Measurements from ENCODE around the gene IGF1R.

IGF1R gene

DNA sequence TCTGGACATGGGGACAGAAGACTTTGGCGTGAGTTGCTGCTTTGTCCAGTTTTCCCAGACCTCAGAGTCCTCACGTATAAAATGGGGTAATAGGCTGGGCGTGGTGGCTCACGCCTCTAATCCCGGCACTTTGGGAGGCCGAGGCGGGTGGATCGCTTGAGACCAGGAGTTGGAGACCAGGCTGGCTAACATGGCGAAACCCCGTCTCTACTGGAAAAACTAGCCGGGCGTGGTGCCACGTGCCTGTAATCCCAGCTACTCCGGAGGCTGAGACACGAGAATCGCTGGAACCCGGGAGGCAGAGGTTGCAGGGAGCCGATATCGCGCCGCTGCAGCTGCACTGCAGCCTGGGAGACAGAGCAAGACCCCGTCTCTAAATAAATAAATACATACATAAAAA lies 22.7 kb upstream of the IGF1R start:
- no peak for DNase-seq (ENCODE audit: low read depth, low spot score)
- TF ChIP-seq, protein P1, sequence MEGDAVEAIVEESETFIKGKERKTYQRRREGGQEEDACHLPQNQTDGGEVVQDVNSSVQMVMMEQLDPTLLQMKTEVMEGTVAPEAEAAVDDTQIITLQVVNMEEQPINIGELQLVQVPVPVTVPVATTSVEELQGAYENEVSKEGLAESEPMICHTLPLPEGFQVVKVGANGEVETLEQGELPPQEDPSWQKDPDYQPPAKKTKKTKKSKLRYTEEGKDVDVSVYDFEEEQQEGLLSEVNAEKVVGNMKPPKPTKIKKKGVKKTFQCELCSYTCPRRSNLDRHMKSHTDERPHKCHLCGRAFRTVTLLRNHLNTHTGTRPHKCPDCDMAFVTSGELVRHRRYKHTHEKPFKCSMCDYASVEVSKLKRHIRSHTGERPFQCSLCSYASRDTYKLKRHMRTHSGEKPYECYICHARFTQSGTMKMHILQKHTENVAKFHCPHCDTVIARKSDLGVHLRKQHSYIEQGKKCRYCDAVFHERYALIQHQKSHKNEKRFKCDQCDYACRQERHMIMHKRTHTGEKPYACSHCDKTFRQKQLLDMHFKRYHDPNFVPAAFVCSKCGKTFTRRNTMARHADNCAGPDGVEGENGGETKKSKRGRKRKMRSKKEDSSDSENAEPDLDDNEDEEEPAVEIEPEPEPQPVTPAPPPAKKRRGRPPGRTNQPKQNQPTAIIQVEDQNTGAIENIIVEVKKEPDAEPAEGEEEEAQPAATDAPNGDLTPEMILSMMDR (IDR thresholded peaks at IDR 0.05; ENCODE audit: low read depth, low read length): no peak
- H3K4me3 ChIP-seq (ENCODE audit: low read depth, low read length): no peak overlapping the region
- in situ Hi-C loops (cut with HindIII; ENCODE audit: low sequenced_read_pairs): no loop called here

DNA sequence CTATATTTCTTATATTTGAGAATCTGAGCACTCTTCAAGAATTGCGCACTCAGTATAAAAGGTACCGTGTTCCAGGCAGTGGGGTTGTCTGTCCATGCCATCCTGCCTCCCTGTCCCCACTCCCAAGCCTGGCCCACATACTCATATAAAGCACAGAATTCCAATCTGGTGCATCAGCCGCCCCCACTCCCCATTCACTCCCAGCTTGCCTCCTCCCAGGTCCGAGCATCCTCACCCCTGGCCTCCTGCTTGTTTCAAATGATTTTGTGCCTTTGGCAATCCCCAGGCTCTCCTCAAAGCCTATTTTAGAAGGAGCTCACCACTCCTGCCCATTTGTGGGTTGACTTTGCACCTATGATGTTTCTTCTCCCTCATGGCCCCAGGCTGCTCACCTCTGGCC lies 22.2 kb upstream of the IGF1R start:
- no peak overlapping the region for H3K4me3 ChIP-seq (ENCODE audit: low read depth, low read length)
- in situ Hi-C loops (cut with HindIII; ENCODE audit: low sequenced_read_pairs): no loop called here
- no peak for DNase-seq (ENCODE audit: low read depth, low spot score)
- TF ChIP-seq, protein P1 (IDR thresholded peaks at IDR 0.05; ENCODE audit: low read depth, low read length): no peak

DNA sequence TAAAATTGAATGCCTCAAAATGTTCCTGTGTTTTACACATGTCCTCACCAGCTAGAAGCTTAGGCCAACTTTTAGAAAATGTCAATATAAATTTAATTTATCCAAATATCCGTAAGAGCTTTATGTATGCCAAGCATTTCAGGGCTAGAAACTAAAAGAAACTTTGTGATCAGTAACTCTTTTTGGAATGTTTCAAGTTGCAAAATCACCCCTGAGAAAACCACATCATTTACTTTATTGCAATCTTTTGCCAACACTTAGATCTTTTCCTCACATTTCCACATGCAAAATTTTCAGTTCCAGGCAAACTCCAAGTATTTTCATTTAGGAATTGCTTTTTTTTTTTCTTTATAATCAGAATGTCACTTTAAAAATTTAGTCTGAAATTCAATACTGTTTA lies 20.1 kb upstream of the IGF1R start:
- in situ Hi-C loops (cut with HindIII; ENCODE audit: low sequenced_read_pairs): no loop called here
- H3K4me3 ChIP-seq (ENCODE audit: low read depth, low read length): no peak overlapping the region
- TF ChIP-seq, protein P1 (IDR thresholded peaks at IDR 0.05; ENCODE audit: low read depth, low read length): no peak
- DNase-seq (ENCODE audit: low read depth, low spot score): no peak

DNA sequence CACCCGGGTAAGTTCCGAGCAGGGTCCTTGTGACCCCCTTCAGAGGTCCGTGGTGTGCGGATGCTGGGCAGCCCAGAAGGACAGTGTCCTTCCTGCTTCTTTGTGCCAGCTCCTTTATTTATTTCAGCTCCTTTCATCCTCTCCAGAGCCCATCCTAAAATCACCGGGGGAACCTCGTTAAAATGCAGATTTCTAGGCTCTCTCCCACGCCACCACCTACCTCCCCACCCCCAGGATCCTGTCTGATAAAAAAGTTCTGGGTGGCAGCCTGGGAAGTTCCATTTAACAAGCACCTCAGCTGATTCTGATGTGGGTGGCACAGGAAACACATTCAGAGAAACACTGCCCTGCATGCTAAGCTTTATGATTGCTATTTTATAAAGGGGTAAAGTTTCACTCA lies 12.5 kb upstream of the IGF1R start:
- TF ChIP-seq, protein P1 (IDR thresholded peaks at IDR 0.05; ENCODE audit: low read depth, low read length): no peak
- no peak for DNase-seq (ENCODE audit: low read depth, low spot score)
- no peak overlapping the region for H3K4me3 ChIP-seq (ENCODE audit: low read depth, low read length)
- in situ Hi-C loops (cut with HindIII; ENCODE audit: low sequenced_read_pairs): no loop called here

DNA sequence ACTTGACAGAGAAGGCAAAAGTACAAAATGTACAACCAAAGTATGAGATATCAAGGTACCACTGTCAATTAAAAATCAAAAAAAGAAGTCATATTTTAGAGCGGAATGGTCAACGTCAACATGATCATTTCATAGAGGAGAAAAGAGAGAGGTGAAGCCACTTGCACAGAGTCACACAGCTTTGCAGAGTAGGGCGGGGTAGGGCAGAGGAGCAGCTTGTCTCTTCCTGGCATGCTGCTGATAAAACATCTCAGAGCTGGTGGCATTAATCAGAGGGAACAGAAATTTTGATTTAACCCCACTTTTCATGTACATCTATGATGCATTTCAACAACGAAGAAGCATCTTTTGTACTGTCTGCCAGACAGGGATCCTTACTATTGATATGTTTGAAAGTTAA lies 5.2 kb upstream of the IGF1R start:
- in situ Hi-C loops (cut with HindIII; ENCODE audit: low sequenced_read_pairs): no loop called here
- no peak for DNase-seq (ENCODE audit: low read depth, low spot score)
- no peak overlapping the region for H3K4me3 ChIP-seq (ENCODE audit: low read depth, low read length)
- TF ChIP-seq, protein P1 (IDR thresholded peaks at IDR 0.05; ENCODE audit: low read depth, low read length): no peak

DNA sequence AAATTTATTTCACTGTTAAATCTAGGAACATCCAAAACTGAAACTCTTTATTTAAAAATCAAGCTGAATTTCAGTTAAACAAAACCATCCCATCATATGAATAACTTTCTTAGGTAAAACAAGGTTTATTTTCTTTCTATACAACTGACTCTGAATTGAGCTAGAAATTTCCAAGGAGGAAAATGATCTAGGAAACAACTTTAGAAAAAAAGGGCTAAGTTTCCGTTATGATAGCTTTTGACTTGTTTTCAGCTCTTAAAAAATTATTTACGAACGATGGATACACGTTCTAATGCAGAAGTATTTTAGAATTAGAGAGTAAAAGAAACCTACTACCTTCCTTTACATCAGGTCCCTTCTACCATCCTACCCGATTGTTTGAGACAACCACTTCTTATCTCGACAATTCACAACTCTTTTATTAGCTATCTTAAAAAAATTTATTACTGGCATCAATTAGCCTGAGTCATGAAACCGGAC lies 1.8 kb upstream of the IGF1R start:
- DNase-seq (ENCODE audit: low read depth, low spot score): no peak
- peak overlapping the region; percentile 69 for H3K4me3 ChIP-seq (ENCODE audit: low read depth, low read length)
- in situ Hi-C loops (cut with HindIII; ENCODE audit: low sequenced_read_pairs): no loop called here
- TF ChIP-seq, protein P1 (IDR thresholded peaks at IDR 0.05; ENCODE audit: low read depth, low read length): no peak
